ENCODE results near the gene BOD1L1. TPM values are rescaled to one million over a fixed set of nuclear protein-coding genes. Genes with fewer than 3 reads are reported as not detected.
"Not testable (repeated sequence)": the region's sequence is repeated elsewhere in the genome, so short reads cannot be mapped to it uniquely, and the experiment has no call there.

Gene BOD1L1
- polyA plus RNA-seq, 4 donors = 50.1 to 60.5 (median 56.3) TPM

GRCh38 chr4:13561673-13562072, 65.9 kb downstream of the BOD1L1 start:
- DNase-seq (ENCODE audit: low read depth in 4 of 4, low spot score in 3 of 4) = no peak

- not testable (repeated sequence) for DNase-seq (ENCODE audit: low read depth in 4 of 4, low spot score in 3 of 4)
Observed at GRCh38 chr4:13560111-13560510, 67.4 kb downstream of the BOD1L1 start.

GRCh38 chr4:13559413-13559812, 68.1 kb downstream of the BOD1L1 start:
- DNase-seq (ENCODE audit: low read depth in 4 of 4, low spot score in 3 of 4) = no peak

- DNase-seq (ENCODE audit: low read depth in 4 of 4, low spot score in 3 of 4) = no peak
Observed at GRCh38 chr4:13558881-13559280, 68.6 kb downstream of the BOD1L1 start.

- no peak for DNase-seq (ENCODE audit: low read depth in 4 of 4, low spot score in 3 of 4)
Observed at GRCh38 chr4:13555325-13555724, 72.2 kb downstream of the BOD1L1 start.

GRCh38 chr4:13553081-13553480, 74.4 kb downstream of the BOD1L1 start:
- DNase-seq (ENCODE audit: low read depth in 4 of 4, low spot score in 3 of 4) = no peak

GRCh38 chr4:13548984-13549546, 78.5 kb downstream of the BOD1L1 start:
- peak in 3 of 4 donors; percentile 61 to 75 (median 65) for DNase-seq (ENCODE audit: low read depth in 4 of 4, low spot score in 3 of 4)

GRCh38 chr4:13548059-13548983, 79.2 kb downstream of the BOD1L1 start:
- DNase-seq (ENCODE audit: low read depth in 4 of 4, low spot score in 3 of 4) = no peak

GRCh38 chr4:13547485-13548041, 80.0 kb downstream of the BOD1L1 start:
- no peak for DNase-seq (ENCODE audit: low read depth in 4 of 4, low spot score in 3 of 4)

GRCh38 chr4:13546941-13547484, 80.5 kb downstream of the BOD1L1 start:
- no peak for DNase-seq (ENCODE audit: low read depth in 4 of 4, low spot score in 3 of 4)

- DNase-seq (ENCODE audit: low read depth in 4 of 4, low spot score in 3 of 4) = no peak
Observed at GRCh38 chr4:13546142-13546940, 81.2 kb downstream of the BOD1L1 start.

GRCh38 chr4:13545394-13545808, 82.1 kb downstream of the BOD1L1 start:
- DNase-seq (ENCODE audit: low read depth in 4 of 4, low spot score in 3 of 4) = no peak

- DNase-seq (ENCODE audit: low read depth in 4 of 4, low spot score in 3 of 4) = peak in 3 of 4 donors; percentile 49 to 70 (median 57)
Observed at GRCh38 chr4:13544606-13545393, 82.7 kb downstream of the BOD1L1 start.

- no peak for DNase-seq (ENCODE audit: low read depth in 4 of 4, low spot score in 3 of 4)
Observed at GRCh38 chr4:13543839-13544605, 83.5 kb downstream of the BOD1L1 start, which contains the start of gene NKX3-2. TSS of gene NKX3-2 (minus strand) at chr4:13544508. CDS start at chr4:13544414, 94 bp downstream.

GRCh38 chr4:13543032-13543838, 84.3 kb downstream of the BOD1L1 start:
- no peak for DNase-seq (ENCODE audit: low read depth in 4 of 4, low spot score in 3 of 4)

- DNase-seq (ENCODE audit: low read depth in 4 of 4, low spot score in 3 of 4) = no peak
Observed at GRCh38 chr4:13542577-13543031, 84.9 kb downstream of the BOD1L1 start.

- no peak for DNase-seq (ENCODE audit: low read depth in 4 of 4, low spot score in 3 of 4)
Observed at GRCh38 chr4:13541720-13542576, 85.6 kb downstream of the BOD1L1 start.
